ENCODE results near the gene CLDN4.

CLDN4 gene

GRCh38 chr7:73847941-73848723 lies 17.3 kb downstream of the CLDN4 start:
- no peak overlapping the region for H3K4me3 ChIP-seq (replicated peaks in 1 of 2; ENCODE audit: low read depth in 2 of 2, low read length in 2 of 2)
- no peak for DNase-seq (ENCODE audit: low read depth in 2 of 2)
- no peak for TF ChIP-seq CTCF (IDR thresholded peaks at IDR 0.05; ENCODE audit: low read depth, low read length)

GRCh38 chr7:73850781-73851207 lies 20.0 kb downstream of the CLDN4 start:
- no peak overlapping the region for H3K4me3 ChIP-seq (replicated peaks in 1 of 2; ENCODE audit: low read depth in 2 of 2, low read length in 2 of 2)
- TF ChIP-seq CTCF (IDR thresholded peaks at IDR 0.05; ENCODE audit: low read depth, low read length) = no peak
- peak; percentile 97 to 99 for DNase-seq (ENCODE audit: low read depth in 2 of 2)

- TF ChIP-seq CTCF (IDR thresholded peaks at IDR 0.05; ENCODE audit: low read depth, low read length) = no peak
- DNase-seq (ENCODE audit: low read depth in 2 of 2) = peak; percentile 93 to 98
- no peak overlapping the region for H3K4me3 ChIP-seq (replicated peaks in 1 of 2; ENCODE audit: low read depth in 2 of 2, low read length in 2 of 2)
These were observed 20.9 kb downstream of the CLDN4 start for GRCh38 chr7:73851410-73852338.

- no peak overlapping the region for H3K4me3 ChIP-seq (replicated peaks in 1 of 2; ENCODE audit: low read depth in 2 of 2, low read length in 2 of 2)
- no peak for DNase-seq (ENCODE audit: low read depth in 2 of 2)
- TF ChIP-seq CTCF (IDR thresholded peaks at IDR 0.05; ENCODE audit: low read depth, low read length) = no peak
These were observed 21.7 kb downstream of the CLDN4 start for GRCh38 chr7:73852500-73852899.

- no peak for DNase-seq (ENCODE audit: low read depth in 2 of 2)
- TF ChIP-seq CTCF (IDR thresholded peaks at IDR 0.05; ENCODE audit: low read depth, low read length) = no peak
- H3K4me3 ChIP-seq (replicated peaks in 1 of 2; ENCODE audit: low read depth in 2 of 2, low read length in 2 of 2) = no peak overlapping the region
These were observed 26.1 kb downstream of the CLDN4 start for GRCh38 chr7:73856941-73857340.

- H3K4me3 ChIP-seq (replicated peaks in 1 of 2; ENCODE audit: low read depth in 2 of 2, low read length in 2 of 2) = no peak overlapping the region
- DNase-seq (ENCODE audit: low read depth in 2 of 2) = peak in 1 of 2 donors; percentile 27
- no peak for TF ChIP-seq CTCF (IDR thresholded peaks at IDR 0.05; ENCODE audit: low read depth, low read length)
These were observed 28.0 kb downstream of the CLDN4 start for GRCh38 chr7:73858807-73859206.
